ENCODE measurements around the gene RGL2. TPM values are rescaled to one million over a fixed set of nuclear protein-coding genes. Genes with fewer than 3 reads are reported as not detected.
"Not testable (repeated sequence)": the region's sequence is repeated elsewhere in the genome, so short reads cannot be mapped to it uniquely, and the experiment has no call there.

RGL2 gene
- polyA plus RNA-seq, 3 donors: 14.9 to 145 (median 15.5) TPM

DNA sequence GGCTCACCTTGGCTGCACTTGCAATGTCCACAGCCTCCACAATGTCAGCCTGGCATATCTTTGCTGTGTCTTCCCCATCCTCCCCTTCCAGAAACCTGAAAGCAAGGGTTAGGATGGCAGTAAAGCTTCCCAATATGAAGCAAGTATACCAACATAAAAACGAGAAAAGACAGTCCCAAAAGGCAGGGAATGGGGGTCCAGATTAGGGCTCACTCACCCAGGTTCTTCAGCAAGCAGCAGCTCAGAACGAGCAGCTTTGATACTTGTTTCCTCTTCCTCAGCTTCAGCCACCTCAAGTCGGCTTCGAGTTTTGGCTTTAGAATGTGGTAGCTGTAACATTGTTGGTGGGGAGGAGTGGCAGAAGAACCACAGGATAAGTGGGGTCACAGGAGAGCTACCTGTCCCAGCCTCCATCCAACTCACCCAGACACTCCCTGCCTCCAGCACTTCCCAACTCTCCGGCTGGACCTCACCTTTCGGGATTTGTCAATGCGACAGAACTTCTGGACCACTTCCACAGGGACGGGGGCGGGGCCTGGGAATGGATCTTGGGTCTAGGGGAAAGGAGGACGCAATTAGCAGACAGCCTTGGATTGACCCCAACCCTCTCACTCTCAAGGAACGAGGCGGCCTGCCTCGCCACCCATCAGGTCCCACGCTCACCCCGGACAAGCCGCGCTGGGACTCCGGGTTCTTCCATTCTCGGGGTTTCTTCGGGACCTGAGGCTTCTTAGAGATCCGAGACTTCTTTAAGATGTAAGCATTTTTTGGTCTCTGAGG lies 10.4 kb downstream of the RGL2 start:
- Histone ChIP-seq H3K36me3 (replicated peaks in 1 of 2; ENCODE audit: control insufficient read depth in 1 of 2, insufficient read depth in 2 of 2, low read length in 2 of 2) (peaks cover 39 to 70% of the 10 kb centered on the region in 2 donors), H3K4me2 (replicated peaks; ENCODE audit: extremely low read depth, low read length, poor library complexity, severe bottlenecking) (peak overlapping the region; percentile 90), H3K27ac (ENCODE audit: low read depth in 1 of 2, low read length in 2 of 2) (peak overlapping the region; percentile 25 to 75), H2AFZ (ENCODE audit: insufficient read depth, low read depth, low read length, poor library complexity, severe bottlenecking) (peak overlapping the region; percentile 91), H3K27me3 (ENCODE audit: control insufficient read depth in 2 of 2, insufficient read depth in 2 of 2, low read length in 2 of 2) (no peaks in the 10 kb centered on the region), H3K79me2 (ENCODE audit: insufficient read depth, low read length) (peaks cover 48% of the 10 kb centered on the region), H3K9me3 (replicated peaks in 1 of 2; ENCODE audit: control insufficient read depth in 1 of 2, insufficient read depth in 1 of 2, low read length in 2 of 2) (no peaks in the 10 kb centered on the region), H3K4me1 (ENCODE audit: control insufficient read depth in 1 of 2, insufficient read depth in 2 of 2, low read length in 2 of 2) (peaks cover 19 to 23% of the 10 kb centered on the region in 2 donors), H3K4me3 (replicated peaks in 1 of 3; ENCODE audit: low read depth in 2 of 3, low read length in 3 of 3) (peak overlapping the region; percentile 81 to 99 (median 82)), H4K20me1 (ENCODE audit: insufficient read depth, low read length) (peaks cover 34% of the 10 kb centered on the region), H3K9ac (ENCODE audit: insufficient read depth, low read length, poor library complexity, severe bottlenecking) (peak overlapping the region; percentile 68)
- no peak for DNase-seq
- peaks cover 31% of the 10 kb centered on the region for H3K4me1 Mint-ChIP-seq
- intact Hi-C loops (cut with micrococcal nuclease): loop anchor here in 1 of 2 donors (2.0 kb wide), 1 partner anchor 16 kb away; the partner anchor contains the start of gene RPS18
- H3K36me3 Mint-ChIP-seq: peaks cover 50 to 56% of the 10 kb centered on the region in 2 donors
- TF ChIP-seq, protein P1, sequence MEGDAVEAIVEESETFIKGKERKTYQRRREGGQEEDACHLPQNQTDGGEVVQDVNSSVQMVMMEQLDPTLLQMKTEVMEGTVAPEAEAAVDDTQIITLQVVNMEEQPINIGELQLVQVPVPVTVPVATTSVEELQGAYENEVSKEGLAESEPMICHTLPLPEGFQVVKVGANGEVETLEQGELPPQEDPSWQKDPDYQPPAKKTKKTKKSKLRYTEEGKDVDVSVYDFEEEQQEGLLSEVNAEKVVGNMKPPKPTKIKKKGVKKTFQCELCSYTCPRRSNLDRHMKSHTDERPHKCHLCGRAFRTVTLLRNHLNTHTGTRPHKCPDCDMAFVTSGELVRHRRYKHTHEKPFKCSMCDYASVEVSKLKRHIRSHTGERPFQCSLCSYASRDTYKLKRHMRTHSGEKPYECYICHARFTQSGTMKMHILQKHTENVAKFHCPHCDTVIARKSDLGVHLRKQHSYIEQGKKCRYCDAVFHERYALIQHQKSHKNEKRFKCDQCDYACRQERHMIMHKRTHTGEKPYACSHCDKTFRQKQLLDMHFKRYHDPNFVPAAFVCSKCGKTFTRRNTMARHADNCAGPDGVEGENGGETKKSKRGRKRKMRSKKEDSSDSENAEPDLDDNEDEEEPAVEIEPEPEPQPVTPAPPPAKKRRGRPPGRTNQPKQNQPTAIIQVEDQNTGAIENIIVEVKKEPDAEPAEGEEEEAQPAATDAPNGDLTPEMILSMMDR (IDR thresholded peaks at IDR 0.05): no peak
- no peaks in the 10 kb centered on the region for H3K27me3 Mint-ChIP-seq (ENCODE audit: low read depth in 3 of 3)
- peak overlapping the region; percentile 99 to 100 for H3K4me3 Mint-ChIP-seq
- no peaks in the 10 kb centered on the region for H3K9me3 Mint-ChIP-seq
- peak overlapping the region; percentile 89 to 96 (median 94) for H3K27ac Mint-ChIP-seq
- 8% methylated on average over 12 of the region's 21 CpGs for WGBS (ENCODE audit: insufficient coverage)

DNA sequence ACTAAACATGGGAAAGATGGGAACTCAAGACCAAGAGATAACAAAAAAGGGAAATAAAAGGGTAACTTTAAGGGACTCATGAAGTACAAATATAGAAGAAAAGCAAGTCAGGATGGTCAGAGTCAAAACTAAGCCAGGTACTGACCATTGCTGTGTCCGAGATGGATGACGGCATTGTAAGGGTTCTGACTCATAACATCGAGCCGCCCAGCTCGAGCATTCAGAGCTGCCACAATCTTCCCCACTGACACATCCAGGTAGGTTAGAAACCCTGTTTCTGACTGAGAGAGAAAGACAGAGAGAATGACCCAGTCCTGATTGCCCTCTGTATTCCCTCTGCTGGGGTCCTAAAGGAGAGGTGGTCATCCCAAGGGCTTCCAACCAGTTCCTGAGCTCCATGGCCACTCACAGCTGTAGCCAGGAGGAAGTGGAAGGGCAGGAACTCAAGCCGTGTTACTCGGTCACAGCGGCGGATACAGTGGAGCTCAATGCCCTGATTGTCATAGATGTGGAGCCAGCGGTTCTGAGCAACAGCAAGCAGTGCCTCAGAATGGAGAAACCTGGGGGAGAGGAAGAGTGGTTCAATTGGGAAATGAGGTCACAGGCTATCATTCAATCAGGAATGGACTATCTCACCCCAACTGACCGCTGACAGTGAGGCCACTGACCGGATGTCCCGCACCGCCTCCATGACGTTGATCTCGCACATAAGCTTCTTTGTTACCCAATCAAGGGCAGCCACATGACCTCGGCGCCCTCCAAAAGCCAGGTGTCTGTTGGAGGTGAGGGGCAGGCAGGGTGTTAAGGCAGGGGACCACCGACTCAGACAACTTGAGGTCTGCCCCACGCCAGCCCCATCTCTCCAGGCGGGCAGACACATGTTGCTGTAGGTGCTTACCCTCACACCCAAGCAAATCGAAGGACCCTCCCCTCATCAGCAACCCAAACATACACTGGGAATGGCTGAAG lies 11.5 kb downstream of the RGL2 start:
- DNase-seq: no peak
- peaks cover 19 to 23% of the 10 kb centered on the region in 2 donors for H3K4me1 ChIP-seq (ENCODE audit: control insufficient read depth in 1 of 2, insufficient read depth in 2 of 2, low read length in 2 of 2)
- H3K9ac ChIP-seq (ENCODE audit: insufficient read depth, low read length, poor library complexity, severe bottlenecking): no peak overlapping the region
- Mint-ChIP-seq H3K36me3 (peaks cover 41 to 56% of the 10 kb centered on the region in 2 donors), H3K27me3 (ENCODE audit: low read depth in 3 of 3) (no peaks in the 10 kb centered on the region), H3K4me1 (peaks cover 31% of the 10 kb centered on the region), H3K4me3 (no peak overlapping the region), H3K27ac (peak overlapping the region in 2 of 7 donors; percentile 26 to 55), H3K9me3 (no peaks in the 10 kb centered on the region)
- H2AFZ ChIP-seq (ENCODE audit: insufficient read depth, low read depth, low read length, poor library complexity, severe bottlenecking): no peak overlapping the region
- H3K9me3 ChIP-seq (replicated peaks in 1 of 2; ENCODE audit: control insufficient read depth in 1 of 2, insufficient read depth in 1 of 2, low read length in 2 of 2): no peaks in the 10 kb centered on the region
- no peak overlapping the region for H3K27ac ChIP-seq (ENCODE audit: low read depth in 1 of 2, low read length in 2 of 2)
- WGBS (ENCODE audit: insufficient coverage): 98% methylated on average over 6 of the region's 22 CpGs
- peaks cover 48% of the 10 kb centered on the region for H3K79me2 ChIP-seq (ENCODE audit: insufficient read depth, low read length)
- TF ChIP-seq, protein P1 (IDR thresholded peaks at IDR 0.05): no peak
- peaks cover 29 to 66% of the 10 kb centered on the region in 2 donors for H3K36me3 ChIP-seq (replicated peaks in 1 of 2; ENCODE audit: control insufficient read depth in 1 of 2, insufficient read depth in 2 of 2, low read length in 2 of 2)
- no peak overlapping the region for H3K4me2 ChIP-seq (replicated peaks; ENCODE audit: extremely low read depth, low read length, poor library complexity, severe bottlenecking)
- H3K4me3 ChIP-seq (replicated peaks in 1 of 3; ENCODE audit: low read depth in 2 of 3, low read length in 3 of 3): no peak overlapping the region
- intact Hi-C loops (cut with micrococcal nuclease): no loop called here
- H3K27me3 ChIP-seq (ENCODE audit: control insufficient read depth in 2 of 2, insufficient read depth in 2 of 2, low read length in 2 of 2): no peaks in the 10 kb centered on the region
- H4K20me1 ChIP-seq (ENCODE audit: insufficient read depth, low read length): peaks cover 24% of the 10 kb centered on the region

GRCh38 chr6:33285214-33285613 lies 13.5 kb downstream of the RGL2 start:
- H3K27ac ChIP-seq (ENCODE audit: low read depth in 1 of 2, low read length in 2 of 2); H3K4me3 ChIP-seq (replicated peaks in 1 of 3; ENCODE audit: low read depth in 2 of 3, low read length in 3 of 3); intact Hi-C loops (cut with micrococcal nuclease); H3K9me3 Mint-ChIP-seq; H3K27me3 ChIP-seq (ENCODE audit: control insufficient read depth in 2 of 2, insufficient read depth in 2 of 2, low read length in 2 of 2); H3K4me2 ChIP-seq (replicated peaks; ENCODE audit: extremely low read depth, low read length, poor library complexity, severe bottlenecking); H3K9ac ChIP-seq (ENCODE audit: insufficient read depth, low read length, poor library complexity, severe bottlenecking); H2AFZ ChIP-seq (ENCODE audit: insufficient read depth, low read depth, low read length, poor library complexity, severe bottlenecking); H3K9me3 ChIP-seq (replicated peaks in 1 of 2; ENCODE audit: control insufficient read depth in 1 of 2, insufficient read depth in 1 of 2, low read length in 2 of 2); DNase-seq; H3K27ac Mint-ChIP-seq; H3K27me3 Mint-ChIP-seq (ENCODE audit: low read depth in 3 of 3); H3K4me3 Mint-ChIP-seq: not testable (repeated sequence)
- peaks cover 17% of the 10 kb centered on the region in 2 donors for H3K4me1 ChIP-seq (ENCODE audit: control insufficient read depth in 1 of 2, insufficient read depth in 2 of 2, low read length in 2 of 2)
- Mint-ChIP-seq H3K4me1 (peaks cover 26% of the 10 kb centered on the region), H3K36me3 (peaks cover 40 to 60% of the 10 kb centered on the region in 2 donors)
- H3K79me2 ChIP-seq (ENCODE audit: insufficient read depth, low read length): peaks cover 42% of the 10 kb centered on the region
- H4K20me1 ChIP-seq (ENCODE audit: insufficient read depth, low read length): peaks cover 19% of the 10 kb centered on the region
- no CpG with 5 or more reads among the region's 4 CpGs for WGBS (ENCODE audit: insufficient coverage)
- H3K36me3 ChIP-seq (replicated peaks in 1 of 2; ENCODE audit: control insufficient read depth in 1 of 2, insufficient read depth in 2 of 2, low read length in 2 of 2): peaks cover 27 to 69% of the 10 kb centered on the region in 2 donors

Data from CD14-positive monocyte (primary cell).